HG03095 (cell line): ENCODE measurements around the gene PAN3.
"Not testable (repeated sequence)": the region's sequence is repeated elsewhere in the genome, so short reads cannot be mapped to it uniquely, and the experiment has no call there.

Experiments used
- ATAC-seq: cut with Tn5 transposase; IDR thresholded peaks from one replicate; pipeline ENCODE4 v1.9.1; 2021; ENCODE audit warnings: moderate library complexity; ENCODE audit not compliant: unreplicated experiment

The PAN3 gene

DNA sequence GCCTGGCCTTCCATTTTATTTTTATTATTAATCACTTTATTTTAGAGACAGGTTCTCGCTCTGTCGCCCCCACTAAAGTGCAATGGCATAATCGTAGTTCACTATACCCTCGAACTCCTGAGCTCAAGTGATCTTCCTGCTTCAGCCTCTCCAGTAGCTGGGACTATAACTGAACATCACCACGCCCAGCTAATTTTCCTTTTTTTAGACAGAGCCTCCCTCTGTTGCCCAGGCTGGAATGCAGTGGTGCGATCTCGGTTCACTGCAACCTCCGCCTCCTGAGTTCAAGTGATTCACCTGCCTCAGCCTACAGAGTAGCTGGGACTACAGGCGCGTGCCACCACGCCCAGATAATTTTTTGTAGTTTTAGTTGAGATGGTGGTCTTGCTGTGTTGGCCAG lies 6.7 kb upstream of the PAN3 start:
- no peak for ATAC-seq

DNA sequence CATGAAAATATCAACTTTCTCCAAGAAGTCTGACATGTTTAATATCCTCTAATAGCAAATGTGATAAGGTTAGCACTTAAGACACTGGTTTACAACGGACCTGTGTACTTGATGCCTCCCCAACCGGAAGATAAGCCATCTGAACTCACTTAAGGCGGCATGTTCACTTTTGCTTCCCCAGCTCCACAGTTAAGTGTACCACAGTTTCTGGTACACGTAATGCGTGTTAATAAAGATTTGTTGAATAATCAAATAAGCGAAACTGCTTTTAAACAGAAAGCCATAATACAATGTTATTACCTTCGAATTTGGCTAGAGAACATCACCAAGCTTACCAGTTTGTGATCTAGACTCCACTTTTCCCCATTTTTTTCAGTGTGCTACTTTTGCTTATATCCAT lies 1.4 kb upstream of the PAN3 start:
- no peak for ATAC-seq

DNA sequence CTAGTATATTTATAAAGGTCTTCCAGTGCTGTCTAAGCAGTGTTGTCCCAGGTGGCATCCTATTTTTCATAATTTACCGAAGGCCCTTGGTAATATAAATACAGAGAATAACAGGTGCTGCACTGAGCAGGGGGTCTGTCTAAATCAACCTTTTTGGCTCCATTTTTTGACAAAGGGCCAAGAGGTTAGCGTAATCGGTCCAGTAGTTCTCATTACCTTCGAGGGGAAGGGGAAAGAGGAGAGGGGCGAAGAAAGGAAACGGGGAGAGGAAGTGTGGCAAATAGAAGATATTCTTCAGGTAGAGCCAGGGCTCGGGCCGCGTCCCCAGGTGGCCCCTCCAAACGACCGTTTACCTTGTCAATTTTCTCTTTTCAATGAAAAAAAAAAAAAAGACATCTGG lies 749 bp upstream of the PAN3 start:
- peak; percentile 1 for ATAC-seq

DNA sequence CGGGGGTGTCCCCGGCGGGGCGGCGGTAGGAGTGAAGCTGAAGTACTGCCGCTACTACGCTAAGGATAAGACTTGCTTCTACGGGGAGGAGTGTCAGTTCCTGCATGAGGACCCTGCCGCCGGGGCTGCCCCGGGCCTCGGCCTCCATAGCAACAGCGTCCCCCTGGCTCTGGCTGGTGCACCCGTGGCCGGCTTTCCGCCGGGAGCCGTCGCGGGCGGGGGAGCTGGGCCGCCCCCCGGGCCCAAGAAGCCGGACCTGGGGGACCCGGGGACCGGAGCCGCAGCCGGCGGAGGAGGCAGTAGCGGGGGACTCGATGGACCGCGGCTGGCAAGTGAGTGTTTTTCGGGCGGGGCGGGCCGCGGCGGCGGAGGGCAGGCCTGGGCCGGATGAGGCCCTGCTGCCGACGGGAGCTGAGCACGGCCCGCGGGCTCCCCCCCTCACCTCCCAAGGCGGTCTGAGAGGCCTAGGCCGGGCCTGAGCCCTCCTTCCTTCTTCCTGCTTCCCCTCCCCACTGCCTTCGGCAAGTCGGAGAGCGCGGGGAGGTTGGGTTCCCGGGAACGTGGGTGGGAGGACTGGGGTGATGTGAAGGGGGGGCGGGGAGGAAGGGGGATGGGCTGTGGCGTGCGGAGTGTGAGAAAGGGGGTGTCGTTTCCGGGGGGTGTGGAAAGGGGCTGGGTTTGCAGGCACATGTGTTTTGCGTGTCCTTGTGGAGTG lies 568 bp downstream of the PAN3 start:
- peak; percentile 41 for ATAC-seq

DNA sequence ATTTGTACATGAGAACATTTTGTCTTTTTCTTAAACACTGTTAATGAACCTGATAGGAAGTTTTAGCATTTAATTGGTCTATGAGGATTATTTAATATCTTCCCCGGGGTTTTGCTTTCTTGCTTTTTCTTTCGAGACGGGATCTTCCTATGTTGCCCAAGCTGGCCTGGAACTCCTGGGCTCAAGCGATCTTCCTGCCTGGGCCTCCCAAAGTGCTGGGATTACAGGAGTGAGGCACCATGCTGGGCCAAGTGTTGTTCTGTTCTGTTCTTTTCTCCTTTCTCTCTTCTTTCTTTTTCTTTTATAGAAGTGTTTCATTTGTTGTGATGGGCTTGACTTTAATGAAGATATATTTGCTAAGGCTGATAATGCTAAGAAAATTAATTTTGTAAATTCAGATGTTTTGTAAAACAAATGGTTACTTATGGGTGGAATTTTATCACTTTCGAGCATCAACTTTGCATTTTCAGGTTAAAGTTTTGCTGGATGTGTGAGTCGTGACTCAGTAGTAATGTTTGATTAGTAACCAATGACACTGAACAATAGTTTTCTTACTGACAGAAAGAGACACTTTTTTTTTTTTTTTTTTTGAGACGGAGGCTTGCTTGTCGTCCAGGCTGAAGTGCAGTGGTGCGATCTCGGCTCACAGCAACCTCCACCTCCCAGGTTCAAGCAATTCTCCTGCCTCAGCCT lies 2.2 kb downstream of the PAN3 start:
- ATAC-seq: no peak

DNA sequence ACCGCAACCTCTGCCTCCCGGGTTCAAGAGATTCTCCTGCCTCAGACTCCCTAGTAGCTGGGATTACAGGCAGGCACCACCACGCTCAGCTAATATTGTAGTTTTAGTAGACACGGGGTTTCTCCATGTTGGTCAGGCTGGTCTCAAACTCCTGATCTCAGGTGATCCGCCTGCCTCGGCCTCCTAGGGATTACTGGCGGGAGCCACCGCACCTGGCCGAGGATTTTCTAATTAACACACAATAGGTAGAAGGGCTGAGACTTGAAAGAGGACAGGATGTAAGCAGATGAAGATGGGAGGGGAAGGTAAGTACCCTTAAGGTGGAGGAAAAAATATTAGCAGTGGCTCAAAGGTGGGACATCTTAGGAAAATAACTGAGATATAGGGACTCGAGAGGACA lies 3.2 kb downstream of the PAN3 start:
- ATAC-seq: not testable (repeated sequence)

DNA sequence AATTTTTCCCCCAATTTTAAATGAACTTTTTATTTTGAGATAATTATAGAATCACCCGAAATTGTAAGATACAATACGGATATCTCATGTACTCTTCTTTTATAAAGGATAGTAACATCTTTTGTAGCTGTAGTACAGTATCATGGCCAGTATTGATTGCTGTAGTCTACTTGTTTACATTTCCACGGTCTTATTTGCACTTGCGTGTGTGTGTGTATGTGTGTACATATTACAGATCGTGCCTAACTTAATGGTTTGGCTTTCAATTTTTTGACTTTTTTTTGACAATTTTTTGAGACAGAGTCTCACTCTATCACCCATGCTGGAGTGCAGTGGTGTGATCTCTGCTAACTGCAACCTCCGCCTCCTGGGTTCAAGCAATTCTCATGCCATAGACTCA lies 6.7 kb downstream of the PAN3 start:
- no peak for ATAC-seq

DNA sequence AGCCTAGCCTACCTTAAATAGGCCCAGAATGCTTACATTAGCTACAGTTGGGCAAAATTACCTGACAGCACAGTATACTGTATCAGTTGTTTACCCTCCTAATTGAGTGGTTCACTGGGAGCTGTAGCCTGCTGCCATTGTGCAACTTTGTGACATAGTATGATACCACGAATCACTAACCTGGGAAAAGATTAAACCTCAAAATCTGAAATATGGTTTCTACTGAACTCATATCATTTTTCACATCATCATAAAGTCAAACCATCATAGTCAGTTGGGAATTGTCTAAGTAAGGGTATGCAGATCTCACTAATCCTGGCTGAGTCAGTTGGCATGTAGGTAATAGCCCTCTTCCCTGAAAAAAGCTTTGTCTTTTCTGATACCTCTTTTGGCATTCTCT lies 9.2 kb downstream of the PAN3 start:
- no peak for ATAC-seq

DNA sequence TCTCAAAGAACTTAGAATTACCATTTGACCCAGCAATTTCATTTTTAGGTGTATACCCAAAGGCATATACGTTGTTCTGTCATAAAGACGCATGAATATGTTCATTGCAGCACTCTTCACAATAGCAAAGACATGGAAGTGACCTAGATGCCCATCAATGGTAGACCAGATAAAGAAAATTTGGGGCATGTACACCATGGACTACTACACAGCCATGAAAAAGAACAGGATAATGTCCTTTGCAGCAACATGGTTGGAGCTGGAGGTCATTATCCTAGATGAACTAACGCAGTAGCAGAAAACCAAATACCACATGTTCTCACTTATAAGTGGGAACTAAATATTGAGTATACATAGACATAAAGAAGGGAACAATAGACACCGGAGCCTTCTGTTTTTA lies 20.7 kb downstream of the PAN3 start:
- no peak for ATAC-seq

DNA sequence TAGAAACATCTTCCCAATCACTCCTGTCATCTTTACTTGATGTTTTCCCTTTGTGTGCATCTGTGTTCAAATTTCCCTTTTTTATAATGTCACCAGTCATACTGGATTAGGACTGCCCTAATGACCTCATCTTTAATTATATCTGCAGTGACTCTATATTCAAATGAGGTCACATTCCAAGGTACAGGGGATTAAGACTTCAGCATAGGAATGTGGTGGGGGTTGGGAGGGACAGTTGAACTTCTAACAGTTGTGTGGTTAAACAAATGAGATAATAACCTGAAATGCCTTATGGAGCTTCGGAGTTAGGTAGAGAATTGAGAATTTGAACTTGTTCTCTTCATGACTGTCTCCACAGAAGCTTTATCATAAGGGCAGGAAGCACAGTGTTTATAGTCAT lies 23.0 kb downstream of the PAN3 start:
- ATAC-seq: no peak

DNA sequence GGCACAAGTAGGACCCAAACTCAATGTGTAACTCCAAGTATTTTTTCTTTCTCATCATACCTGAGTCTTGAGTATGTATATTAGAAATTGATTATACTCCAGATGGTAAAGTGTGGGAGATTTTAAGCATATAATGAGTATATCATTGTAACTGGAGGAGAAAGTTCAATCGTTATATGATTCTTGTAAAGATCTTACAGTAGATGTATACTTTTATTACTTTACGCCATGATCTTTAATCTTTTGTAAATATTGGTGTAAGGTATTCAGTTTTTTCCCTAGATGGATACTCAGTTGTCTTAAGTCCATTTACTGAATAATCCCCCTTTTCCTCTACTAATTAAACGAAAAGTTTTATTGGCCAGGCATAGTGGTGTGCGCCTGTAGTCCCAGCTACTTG lies 25.2 kb downstream of the PAN3 start:
- ATAC-seq: no peak

DNA sequence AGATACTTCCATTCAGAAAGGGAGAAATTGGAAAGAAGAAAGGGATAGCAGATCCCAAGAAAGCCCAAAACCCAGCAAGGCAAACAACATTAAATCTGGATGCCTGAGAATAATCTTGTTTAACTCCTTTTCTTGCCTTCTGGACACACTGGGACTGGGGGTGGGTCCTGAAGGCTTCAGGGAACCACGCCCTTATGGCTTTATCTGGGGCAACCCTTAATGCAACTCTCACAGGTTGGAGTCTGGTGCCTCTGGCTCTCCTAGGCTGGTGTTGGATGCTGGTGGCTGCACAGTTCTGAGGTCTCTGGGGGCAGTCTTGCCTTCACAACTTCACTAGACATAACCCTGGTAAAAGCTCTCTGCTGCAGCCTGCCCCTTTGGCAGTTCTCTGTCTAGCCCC lies 27.9 kb downstream of the PAN3 start:
- no peak for ATAC-seq

DNA sequence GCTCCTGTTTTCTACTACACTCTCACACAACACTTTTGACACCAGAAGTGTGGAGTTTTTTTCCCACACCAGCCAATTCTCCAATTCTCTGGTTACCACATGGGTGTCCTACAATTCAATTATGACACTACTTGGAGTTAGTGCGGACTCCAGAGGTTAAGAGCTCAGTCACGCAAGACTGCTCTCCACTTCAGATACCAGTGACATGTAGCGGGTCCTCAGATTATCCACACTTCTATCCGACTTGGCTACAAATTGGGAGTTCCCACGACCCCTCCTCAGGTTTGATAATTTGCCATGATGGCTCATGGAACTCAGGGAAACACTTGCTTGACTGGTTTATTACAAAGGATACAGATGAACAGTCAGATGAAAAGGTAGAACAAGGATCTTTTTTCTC lies 32.9 kb downstream of the PAN3 start:
- ATAC-seq: no peak

DNA sequence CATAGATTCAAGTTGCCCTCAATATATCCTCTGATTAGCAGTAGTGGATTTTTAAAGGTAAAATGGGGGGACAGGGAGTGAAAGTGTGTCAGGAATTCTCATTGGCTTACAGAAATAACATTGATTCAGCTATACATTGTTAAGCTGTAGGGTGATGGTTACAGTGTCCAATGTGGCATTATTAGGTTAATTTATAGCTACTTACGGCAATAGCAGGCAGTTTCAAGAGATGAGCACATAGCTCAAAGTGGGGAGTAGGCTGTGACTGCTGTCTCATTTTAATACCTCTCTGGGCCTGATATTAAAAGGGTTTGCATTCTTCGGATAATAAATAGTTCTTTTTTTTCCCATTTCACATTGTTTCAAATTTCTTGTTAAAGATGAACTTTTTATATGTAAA lies 34.6 kb downstream of the PAN3 start:
- no peak for ATAC-seq

DNA sequence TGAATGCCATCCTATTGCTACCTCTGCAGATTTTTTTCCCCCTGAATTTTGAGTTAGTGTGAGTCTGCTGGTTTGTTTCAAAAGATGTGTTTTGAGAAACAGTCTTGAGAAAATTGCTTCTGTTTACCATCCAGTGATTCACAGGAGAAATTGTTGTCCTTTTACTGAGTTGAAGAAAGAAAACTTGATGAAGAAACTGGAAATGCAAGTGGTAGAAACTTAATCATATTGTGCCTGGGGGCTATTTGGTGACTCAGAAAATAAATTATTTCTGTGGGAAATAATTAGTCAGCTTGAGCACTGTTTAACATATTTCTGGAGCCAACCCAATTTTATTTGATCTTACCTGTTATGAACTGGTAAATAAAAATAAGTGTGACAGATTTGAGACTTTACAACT lies 35.4 kb downstream of the PAN3 start:
- ATAC-seq: no peak

DNA sequence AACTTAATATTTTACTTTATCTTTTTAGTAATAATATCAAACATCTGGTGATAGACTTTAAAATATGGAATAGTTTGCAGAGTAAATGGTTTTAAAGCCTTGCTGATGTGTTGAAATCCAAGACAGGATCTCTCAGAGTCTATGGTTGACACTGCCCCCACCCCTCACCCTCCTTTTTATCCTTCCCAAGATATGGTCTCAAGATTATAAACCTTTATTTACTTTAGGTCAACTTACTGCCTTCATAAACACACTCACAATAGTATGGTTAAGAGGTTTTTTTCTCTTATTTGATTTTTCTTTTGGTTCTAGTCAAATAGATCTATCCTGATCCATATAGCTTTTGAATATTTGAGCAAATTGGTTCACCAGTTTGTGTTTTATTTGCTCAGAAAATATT lies 39.0 kb downstream of the PAN3 start:
- ATAC-seq: no peak

DNA sequence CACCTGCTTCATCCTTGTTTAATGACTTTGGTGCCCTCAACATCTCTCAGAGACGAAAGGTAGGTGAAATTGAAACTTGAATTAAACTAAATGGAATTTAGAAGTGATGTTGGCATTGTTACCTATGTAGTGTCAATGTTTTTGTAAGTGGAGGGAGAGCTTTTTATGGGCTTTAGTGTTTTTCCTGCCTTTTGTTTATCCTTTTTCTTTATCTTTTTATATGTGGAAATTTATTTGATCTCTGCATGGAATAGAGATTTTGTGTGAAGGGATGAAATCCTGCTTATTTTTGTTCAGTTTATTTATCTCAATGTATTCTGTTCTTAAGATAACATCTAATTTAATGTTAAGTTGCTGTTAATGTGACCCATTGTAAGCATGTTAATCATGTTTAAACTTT lies 39.5 kb downstream of the PAN3 start:
- no peak for ATAC-seq

DNA sequence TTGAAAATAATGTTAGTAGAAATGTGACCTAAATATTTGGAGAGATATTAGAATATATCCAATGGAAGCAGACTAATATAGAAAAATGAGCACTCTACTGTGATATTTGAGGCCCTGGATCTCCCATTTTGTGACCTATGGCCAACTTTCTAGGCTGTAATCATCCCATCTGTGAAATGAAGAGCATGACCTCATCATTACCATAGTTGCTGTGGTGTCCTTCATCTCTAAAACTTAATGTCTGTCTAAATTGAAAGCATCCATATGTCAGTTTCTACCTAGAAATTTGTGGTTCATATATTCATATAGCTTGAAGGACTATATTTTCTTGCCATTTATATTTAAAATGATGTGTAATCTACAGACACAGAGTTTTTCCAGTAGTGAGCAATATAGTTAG lies 41.6 kb downstream of the PAN3 start:
- ATAC-seq: no peak

DNA sequence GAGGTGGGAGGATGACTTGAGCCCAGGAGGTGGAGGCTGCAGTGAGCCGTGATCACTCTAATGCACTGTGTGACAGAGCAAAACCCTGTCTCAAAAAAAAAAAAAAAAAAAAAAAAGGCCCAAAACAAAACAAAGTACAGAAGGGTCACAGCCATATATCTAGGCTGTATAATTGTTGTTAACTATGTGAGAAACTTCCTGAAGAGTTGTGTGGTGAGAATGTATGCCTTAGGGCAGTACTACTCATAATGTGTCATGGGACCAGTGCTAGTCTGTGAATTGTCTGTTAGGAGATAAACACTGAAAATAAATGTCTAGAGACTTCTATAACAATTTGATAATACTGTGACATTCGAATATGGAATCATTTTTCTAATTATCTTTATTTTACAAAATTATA lies 43.1 kb downstream of the PAN3 start:
- no peak for ATAC-seq

DNA sequence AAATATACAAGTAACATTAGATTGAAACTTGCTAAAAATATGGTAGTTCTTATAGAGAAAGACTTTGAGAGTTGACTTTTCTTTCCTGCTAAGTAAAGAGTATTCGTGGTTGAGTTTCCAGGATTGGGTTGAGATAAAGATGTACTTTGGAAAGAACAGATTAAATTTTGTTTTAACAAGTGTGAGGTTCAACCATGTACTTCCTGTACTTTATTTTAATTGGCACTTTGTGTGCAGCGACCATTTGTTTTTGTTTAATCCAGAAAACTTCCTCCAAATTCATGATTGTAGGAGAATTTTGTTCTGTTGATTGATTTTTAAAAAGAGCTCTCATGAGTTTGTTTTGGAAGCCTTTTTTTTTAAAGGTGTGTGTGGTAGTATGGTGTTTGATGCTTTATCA lies 46.9 kb downstream of the PAN3 start:
- no peak for ATAC-seq

DNA sequence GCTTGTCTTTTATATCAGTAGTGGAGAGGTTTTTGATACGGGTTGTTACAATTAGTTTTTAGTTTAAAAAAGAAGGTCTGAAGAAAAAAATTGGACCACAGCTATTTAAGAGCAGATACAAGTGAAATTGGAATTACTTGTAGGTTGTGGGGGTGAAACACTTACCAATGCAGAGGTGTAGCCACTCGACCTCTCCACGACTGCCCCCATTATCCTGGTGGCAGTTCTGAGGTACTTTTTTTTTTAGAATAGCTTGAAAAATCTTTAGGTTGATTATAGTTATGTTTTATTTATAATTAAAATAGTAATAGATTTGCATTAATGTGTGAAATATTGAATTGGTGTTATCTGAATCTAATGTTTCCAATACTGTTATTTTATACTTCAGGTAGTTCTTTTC lies 60.7 kb downstream of the PAN3 start:
- ATAC-seq: no peak

DNA sequence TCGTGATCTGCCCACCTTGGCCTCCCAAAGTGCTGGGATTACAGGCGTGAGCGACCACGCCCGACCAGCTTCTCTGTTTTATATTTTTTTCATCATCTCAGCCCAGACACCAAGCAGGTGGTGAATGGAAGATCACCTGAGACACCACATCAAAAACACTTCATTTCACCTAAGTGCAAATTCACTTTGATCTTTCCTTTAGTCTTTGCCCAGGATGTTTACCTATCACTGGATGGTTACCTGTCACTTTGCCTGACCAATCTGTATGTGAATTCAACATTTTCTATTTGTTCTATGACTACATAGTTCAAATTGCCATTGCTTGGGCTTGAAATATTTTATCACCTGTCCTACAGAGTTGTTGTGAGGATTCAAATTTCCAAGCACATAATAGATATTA lies 65.7 kb downstream of the PAN3 start:
- ATAC-seq: no peak
